Liver (tissue), 9 donors: ENCODE results near the gene SUGCT. TPM values are rescaled to one million over a fixed set of nuclear protein-coding genes. Genes with fewer than 3 reads are reported as not detected.

Source experiments
- DNase-seq: peaks from one replicate; pipeline ENCODE4 v3.0.0-alpha.2; 2017; ENCODE audit warnings: low spot score
- H3K27ac ChIP-seq, 2 donors: one replicate each; pipeline ENCODE4 v1.7.0; 2013; ENCODE audit warnings: inconsistent platforms in 2 of 2, low read length in 2 of 2, control low read depth in 1 of 2, low read depth in 1 of 2, mild to moderate bottlenecking in 1 of 2
- H3K27me3 ChIP-seq, 4 donors: one replicate each; pipeline versions ENCODE4 v1.6.1 to v1.7.0; 2013; ENCODE audit warnings: low read length in 3 of 4, inconsistent platforms in 1 of 4, mild to moderate bottlenecking in 1 of 4, moderate library complexity in 1 of 4; ENCODE audit not compliant: control insufficient read depth in 4 of 4, insufficient read depth in 4 of 4
- H3K36me3 ChIP-seq, 4 donors: one replicate each; pipeline versions ENCODE4 v1.6.1 to v1.7.0; 2013; ENCODE audit warnings: low read length in 3 of 4, mild to moderate bottlenecking in 3 of 4, low read depth in 1 of 4, moderate library complexity in 1 of 4; ENCODE audit not compliant: control insufficient read depth in 4 of 4, insufficient read depth in 3 of 4
- H3K4me1 ChIP-seq, 4 donors: one replicate each; pipeline versions ENCODE4 v1.6.1 to v1.7.0; 2013; ENCODE audit warnings: low read length in 3 of 4, mild to moderate bottlenecking in 3 of 4, moderate library complexity in 1 of 4; ENCODE audit not compliant: control insufficient read depth in 4 of 4, insufficient read depth in 4 of 4
- H3K4me3 ChIP-seq, 3 donors: one replicate each; pipeline versions ENCODE4 v1.6.1 to v1.7.0; 2013; ENCODE audit warnings: low read length in 3 of 3, control low read depth in 1 of 3, low read depth in 1 of 3, mild to moderate bottlenecking in 1 of 3
- H3K9ac ChIP-seq, 2 donors: one replicate each; pipeline ENCODE4 v1.7.0; 2013; ENCODE audit warnings: low read length in 2 of 2, mild to moderate bottlenecking in 2 of 2, moderate library complexity in 2 of 2, control low read depth in 1 of 2, low read depth in 1 of 2
- H3K9me3 ChIP-seq, 4 donors: one replicate each; pipeline versions ENCODE4 v1.6.1 to v1.7.0; 2013; ENCODE audit warnings: low read length in 3 of 4; ENCODE audit not compliant: control insufficient read depth in 4 of 4
- ATF3 ChIP-seq: IDR thresholded peaks from 2 replicates; pipeline ENCODE4 v1.6.1; 2016; ENCODE audit warnings: antibody characterized with exemption
- FOXA1 ChIP-seq: IDR thresholded peaks from 2 replicates; pipeline ENCODE4 v1.6.1; 2016; ENCODE audit warnings: antibody characterized with exemption
- HNF4A ChIP-seq, 2 donors: conservative IDR thresholded peaks; 2 replicates each; pipeline ENCODE4 v1.6.1; 2016; ENCODE audit warnings: antibody characterized with exemption in 2 of 2, mild to moderate bottlenecking in 2 of 2
- HNF4G ChIP-seq: IDR thresholded peaks from 2 replicates; pipeline ENCODE4 v1.6.1; 2016; ENCODE audit warnings: antibody characterized with exemption
- NR2F2 ChIP-seq: IDR thresholded peaks from 2 replicates; pipeline ENCODE4 v1.6.1; 2016; ENCODE audit warnings: antibody characterized with exemption
- RAD21 ChIP-seq, 2 donors: IDR thresholded peaks; 2 replicates each; pipeline ENCODE4 v1.6.1; 2016; ENCODE audit warnings: antibody characterized with exemption in 2 of 2, mild to moderate bottlenecking in 2 of 2
- REST ChIP-seq: IDR thresholded peaks from 2 replicates; pipeline ENCODE4 v1.6.1; 2016; ENCODE audit warnings: antibody characterized with exemption, mild to moderate bottlenecking
- RXRA ChIP-seq, 2 donors: IDR thresholded peaks; 2 replicates each; pipeline ENCODE4 v1.6.1; 2017 to 2018; ENCODE audit warnings: antibody characterized with exemption in 2 of 2, mild to moderate bottlenecking in 1 of 2
- SP1 ChIP-seq: IDR thresholded peaks from 2 replicates; pipeline ENCODE4 v1.6.1; 2018; ENCODE audit warnings: antibody characterized with exemption, mild to moderate bottlenecking
- TAF1 ChIP-seq: conservative IDR thresholded peaks from 2 replicates; pipeline ENCODE4 v1.6.1; 2016; ENCODE audit warnings: antibody characterized with exemption, mild to moderate bottlenecking
- WGBS: extraction: QIAGEN DNeasy Blood & Tissue Kit; methylation state at CpG from one replicate; pipeline ENCODE4 v1.1.7; 2013; 5-methylcytosine and 5-hydroxymethylcytosine counted together
- polyA plus RNA-seq, 2 donors: library from polyadenylated mRNA; stranded (reverse) in 1 of 2; unstranded in 1 of 2; fragments of 200-250 nt in 1 of 2; fragments of >200 nt in 1 of 2; fragmentation: Nextera tagmentation in 1 of 2; extraction: Ambion mirVana in 1 of 2; gene quantifications; one replicate each; pipeline versions ENCODE4 v1.2.1 to v1.2.3, GENCODE V29; 2013 to 2015
- total RNA-seq, 2 donors: library from RNA; depleted of rRNA; stranded (reverse); fragments of >200 nt; gene quantifications; one replicate each; pipeline ENCODE4 v1.2.3, GENCODE V29; 2014
- TF ChIP-seq, protein P1 (sequence below): IDR thresholded peaks from 2 replicates; pipeline ENCODE4 v1.6.1; 2016; ENCODE audit warnings: antibody characterized with exemption
- TF ChIP-seq, protein P2 (sequence below): IDR thresholded peaks from 2 replicates; pipeline ENCODE4 v1.6.1; 2016; ENCODE audit warnings: antibody characterized with exemption
- donor health status: healthy.
- donor health status: healthy.
- donor health status: healthy.
- donor health status: healthy.
- donor health status: healthy.

The SUGCT gene
- total and polyA plus RNA-seq, 4 donors, result 6.2 to 11.9 (median 9.9) TPM

GRCh38 chr7:40884241-40884640 lies 749.4 kb downstream of the SUGCT start:
- peaks cover 0 to 2% (median 0%) of the 10 kb centered on the region in 4 donors for H3K9me3 ChIP-seq
- TF ChIP-seq RXRA (IDR thresholded peaks at IDR 0.05), result no peak
- no peak for TF ChIP-seq ATF3
- TF ChIP-seq HNF4A (conservative IDR thresholded peaks at IDR 0.05), result no peak
- TF ChIP-seq FOXA1, result no peak
- TF ChIP-seq, protein P1, sequence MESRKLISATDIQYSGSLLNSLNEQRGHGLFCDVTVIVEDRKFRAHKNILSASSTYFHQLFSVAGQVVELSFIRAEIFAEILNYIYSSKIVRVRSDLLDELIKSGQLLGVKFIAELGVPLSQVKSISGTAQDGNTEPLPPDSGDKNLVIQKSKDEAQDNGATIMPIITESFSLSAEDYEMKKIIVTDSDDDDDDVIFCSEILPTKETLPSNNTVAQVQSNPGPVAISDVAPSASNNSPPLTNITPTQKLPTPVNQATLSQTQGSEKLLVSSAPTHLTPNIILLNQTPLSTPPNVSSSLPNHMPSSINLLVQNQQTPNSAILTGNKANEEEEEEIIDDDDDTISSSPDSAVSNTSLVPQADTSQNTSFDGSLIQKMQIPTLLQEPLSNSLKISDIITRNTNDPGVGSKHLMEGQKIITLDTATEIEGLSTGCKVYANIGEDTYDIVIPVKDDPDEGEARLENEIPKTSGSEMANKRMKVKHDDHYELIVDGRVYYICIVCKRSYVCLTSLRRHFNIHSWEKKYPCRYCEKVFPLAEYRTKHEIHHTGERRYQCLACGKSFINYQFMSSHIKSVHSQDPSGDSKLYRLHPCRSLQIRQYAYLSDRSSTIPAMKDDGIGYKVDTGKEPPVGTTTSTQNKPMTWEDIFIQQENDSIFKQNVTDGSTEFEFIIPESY, result no peak
- no peak for TF ChIP-seq SP1
- no peak for TF ChIP-seq TAF1
- TF ChIP-seq REST, result no peak
- TF ChIP-seq RAD21 (IDR thresholded peaks at IDR 0.05), result no peak
- WGBS, result 98% methylated on average over 3 of the region's 3 CpGs
- no peak overlapping the region for H3K9ac ChIP-seq
- no peak overlapping the region for H3K27ac ChIP-seq
- no peaks in the 10 kb centered on the region for H3K36me3 ChIP-seq
- no peak for DNase-seq
- H3K4me1 ChIP-seq, result no peaks in the 10 kb centered on the region
- no peak overlapping the region for H3K4me3 ChIP-seq
- no peaks in the 10 kb centered on the region for H3K27me3 ChIP-seq

DNA sequence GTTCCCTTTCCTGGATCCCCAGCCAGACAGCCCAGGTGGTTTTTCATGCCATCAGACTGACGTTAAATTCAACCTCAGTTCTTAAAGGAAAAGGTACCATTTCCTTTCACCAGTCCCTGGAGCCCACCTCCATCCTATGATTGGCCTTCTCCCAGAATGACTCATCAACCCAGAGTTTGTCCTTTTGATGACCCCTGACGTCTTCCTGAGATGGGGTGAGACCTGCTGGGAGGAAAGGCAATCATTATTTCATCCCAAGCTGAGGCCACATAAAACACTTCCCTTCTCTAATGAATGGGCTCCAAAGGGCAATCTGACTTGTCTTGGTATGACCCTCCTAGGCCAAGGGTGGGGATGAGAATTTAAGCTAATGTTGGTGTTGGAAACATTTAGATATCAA lies 750.7 kb downstream of the SUGCT start:
- TF ChIP-seq, protein P1, result no peak
- TF ChIP-seq, protein P2, sequence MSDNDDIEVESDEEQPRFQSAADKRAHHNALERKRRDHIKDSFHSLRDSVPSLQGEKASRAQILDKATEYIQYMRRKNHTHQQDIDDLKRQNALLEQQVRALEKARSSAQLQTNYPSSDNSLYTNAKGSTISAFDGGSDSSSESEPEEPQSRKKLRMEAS, result no peak
- no peak for TF ChIP-seq NR2F2
- no peak for TF ChIP-seq RXRA (IDR thresholded peaks at IDR 0.05)
- no peak for TF ChIP-seq HNF4G
- TF ChIP-seq TAF1, result no peak
- Histone ChIP-seq H3K4me1 (no peaks in the 10 kb centered on the region), H3K27ac (no peak overlapping the region), H3K9ac (no peak overlapping the region), H3K9me3 (peaks cover 0 to 4% (median 2%) of the 10 kb centered on the region in 4 donors), H3K4me3 (no peak overlapping the region), H3K27me3 (no peaks in the 10 kb centered on the region), H3K36me3 (no peaks in the 10 kb centered on the region)
- 77% methylated on average over 2 of the region's 2 CpGs for WGBS
- no peak for DNase-seq
